GM12891 (cell line): ENCODE results near the gene RBM33.

Experiments
- POLR2A ChIP-seq: IDR thresholded peaks from 2 replicates; pipeline ENCODE4 v1.6.1; 2011; ENCODE audit warnings: low read depth, low read length, control low read depth
- POLR2AphosphoS5 ChIP-seq: IDR thresholded peaks from 2 replicates; pipeline ENCODE4 v1.6.1; 2011; ENCODE audit warnings: low read depth, low read length, control low read depth

GRCh38 chr7:155789001-155789725, 144.7 kb downstream of the RBM33 start:
- TF ChIP-seq POLR2AphosphoS5 (no peak), POLR2A (no peak)
